DND-41 (cell line): ENCODE results near the gene AOPEP.

Experiments used
- ATAC-seq: fragments of 200-7000 bp; cut with Tn5 transposase; 3 replicates; pipeline ENCODE4 v1.9.1; 2021; ENCODE audit warnings: low read depth; ENCODE audit not compliant: insufficient read depth
- DNase-seq: peaks from one replicate; pipeline ENCODE4 v3.0.0-alpha.2; 2020
- H2AFZ ChIP-seq: 2 replicates; pipeline ENCODE4 v1.6.0; 2012; ENCODE audit warnings: low read depth, low read length
- H3K27ac ChIP-seq: 2 replicates; pipeline ENCODE4 v1.5.1; 2012; ENCODE audit warnings: low read length, inconsistent platforms
- H3K27me3 ChIP-seq: fragments of 200-600 bp; sonication (generic); 2 replicates; pipeline ENCODE4 v1.6.0; 2012; ENCODE audit warnings: low read length, mild to moderate bottlenecking, inconsistent platforms; ENCODE audit not compliant: insufficient read depth, poor library complexity
- H3K36me3 ChIP-seq: 2 replicates; pipeline ENCODE4 v1.5.1; 2012; ENCODE audit warnings: low read length, inconsistent platforms; ENCODE audit not compliant: insufficient read depth
- H3K4me1 ChIP-seq: 2 replicates; pipeline ENCODE4 v1.5.1; 2012; ENCODE audit warnings: mild to moderate bottlenecking, low read length; ENCODE audit not compliant: insufficient read depth
- H3K4me2 ChIP-seq: 2 replicates; pipeline ENCODE4 v1.6.0; 2012; ENCODE audit warnings: mild to moderate bottlenecking, moderate library complexity, low read length, inconsistent platforms; ENCODE audit not compliant: insufficient read depth
- H3K4me3 ChIP-seq, 2 experiments: fragments of 200-600 bp in 1 of 2; shearing (Covaris generic) in 1 of 2; 2 replicates each; pipeline ENCODE4 v1.5.1; 2012 to 2016; ENCODE audit warnings: inconsistent platforms in 2 of 2, low read length in 2 of 2, mild to moderate bottlenecking in 2 of 2, low read depth in 1 of 2, moderate library complexity in 1 of 2
- H3K79me2 ChIP-seq: 2 replicates; pipeline ENCODE4 v1.6.0; 2012; ENCODE audit warnings: low read length, inconsistent platforms; ENCODE audit not compliant: insufficient read depth
- H3K9ac ChIP-seq: 2 replicates; pipeline ENCODE4 v1.6.0; 2012; ENCODE audit warnings: low read depth, mild to moderate bottlenecking, inconsistent platforms, low read length, moderate library complexity
- H3K9me3 ChIP-seq: 2 replicates; pipeline ENCODE4 v1.5.1; 2012; ENCODE audit warnings: low read length, moderate library complexity, mild to moderate bottlenecking, inconsistent platforms; ENCODE audit not compliant: insufficient read depth, severe bottlenecking
- H4K20me1 ChIP-seq: 2 replicates; pipeline ENCODE4 v1.6.0; 2012; ENCODE audit warnings: low read length; ENCODE audit not compliant: insufficient read depth
- EZH2 ChIP-seq: IDR thresholded peaks from 3 replicates; pipeline ENCODE4 v1.6.1; 2012; ENCODE audit warnings: borderline replicate concordance, low read depth, mild to moderate bottlenecking, moderate library complexity, low read length, inconsistent platforms; ENCODE audit not compliant: severe bottlenecking
- TF ChIP-seq, protein P1 (sequence below): IDR thresholded peaks from 2 replicates; pipeline ENCODE4 v1.5.1; 2012; ENCODE audit warnings: borderline replicate concordance, low read length, moderate library complexity, mild to moderate bottlenecking; ENCODE audit not compliant: poor library complexity, severe bottlenecking; ENCODE audit errors: extremely low read depth

Gene AOPEP

GRCh38 chr9:94881023-94881422 lies 154.5 kb downstream of the AOPEP start:
- no peaks in the 10 kb centered on the region for H3K36me3 ChIP-seq
- no peaks in the 10 kb centered on the region for H3K4me1 ChIP-seq
- H3K9ac ChIP-seq: no peak overlapping the region
- H3K9me3 ChIP-seq: no peaks in the 10 kb centered on the region
- no peak overlapping the region for H3K4me2 ChIP-seq
- no peak overlapping the region for H3K4me3 ChIP-seq
- no peak for ATAC-seq
- TF ChIP-seq, protein P1, sequence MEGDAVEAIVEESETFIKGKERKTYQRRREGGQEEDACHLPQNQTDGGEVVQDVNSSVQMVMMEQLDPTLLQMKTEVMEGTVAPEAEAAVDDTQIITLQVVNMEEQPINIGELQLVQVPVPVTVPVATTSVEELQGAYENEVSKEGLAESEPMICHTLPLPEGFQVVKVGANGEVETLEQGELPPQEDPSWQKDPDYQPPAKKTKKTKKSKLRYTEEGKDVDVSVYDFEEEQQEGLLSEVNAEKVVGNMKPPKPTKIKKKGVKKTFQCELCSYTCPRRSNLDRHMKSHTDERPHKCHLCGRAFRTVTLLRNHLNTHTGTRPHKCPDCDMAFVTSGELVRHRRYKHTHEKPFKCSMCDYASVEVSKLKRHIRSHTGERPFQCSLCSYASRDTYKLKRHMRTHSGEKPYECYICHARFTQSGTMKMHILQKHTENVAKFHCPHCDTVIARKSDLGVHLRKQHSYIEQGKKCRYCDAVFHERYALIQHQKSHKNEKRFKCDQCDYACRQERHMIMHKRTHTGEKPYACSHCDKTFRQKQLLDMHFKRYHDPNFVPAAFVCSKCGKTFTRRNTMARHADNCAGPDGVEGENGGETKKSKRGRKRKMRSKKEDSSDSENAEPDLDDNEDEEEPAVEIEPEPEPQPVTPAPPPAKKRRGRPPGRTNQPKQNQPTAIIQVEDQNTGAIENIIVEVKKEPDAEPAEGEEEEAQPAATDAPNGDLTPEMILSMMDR: no peak
- no peak for TF ChIP-seq EZH2
- H2AFZ ChIP-seq: no peak overlapping the region
- no peaks in the 10 kb centered on the region for H3K27me3 ChIP-seq
- H3K27ac ChIP-seq: no peak overlapping the region
- H3K79me2 ChIP-seq: no peaks in the 10 kb centered on the region
- H4K20me1 ChIP-seq: no peaks in the 10 kb centered on the region
- no peak for DNase-seq

DNA sequence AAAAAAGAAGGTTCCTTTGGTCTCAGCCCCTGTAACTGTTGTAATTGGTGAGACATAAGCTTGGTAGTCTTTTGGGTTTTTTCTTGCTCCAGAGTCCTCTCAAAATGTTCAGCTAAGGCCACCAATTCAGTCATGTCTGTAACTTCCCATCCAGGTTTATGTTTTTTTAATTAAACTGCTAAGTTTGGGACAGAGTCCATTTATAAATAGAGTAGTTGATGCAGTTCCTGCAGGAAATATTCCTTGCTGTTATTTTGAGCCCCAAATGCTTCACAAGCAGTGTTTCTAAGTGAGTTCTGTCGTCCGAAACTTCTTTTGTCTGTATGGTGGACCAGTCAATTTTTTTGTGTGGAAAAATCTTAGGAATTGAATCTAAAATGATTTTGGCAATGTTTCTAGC lies 155.0 kb downstream of the AOPEP start:
- no peak for DNase-seq
- H2AFZ ChIP-seq: no peak overlapping the region
- no peaks in the 10 kb centered on the region for H3K4me1 ChIP-seq
- H3K4me3 ChIP-seq: no peak overlapping the region
- no peaks in the 10 kb centered on the region for H3K9me3 ChIP-seq
- no peaks in the 10 kb centered on the region for H3K27me3 ChIP-seq
- no peaks in the 10 kb centered on the region for H3K36me3 ChIP-seq
- no peak overlapping the region for H3K9ac ChIP-seq
- H3K79me2 ChIP-seq: no peaks in the 10 kb centered on the region
- no peak overlapping the region for H3K27ac ChIP-seq
- TF ChIP-seq, protein P1: no peak
- TF ChIP-seq EZH2: no peak
- no peak for ATAC-seq
- no peaks in the 10 kb centered on the region for H4K20me1 ChIP-seq
- no peak overlapping the region for H3K4me2 ChIP-seq

- Histone ChIP-seq H3K4me2 (no peak overlapping the region), H3K27me3 (no peaks in the 10 kb centered on the region), H3K4me1 (no peaks in the 10 kb centered on the region), H2AFZ (no peak overlapping the region), H3K9me3 (no peaks in the 10 kb centered on the region), H3K4me3 (no peak overlapping the region), H3K36me3 (no peaks in the 10 kb centered on the region), H4K20me1 (no peaks in the 10 kb centered on the region), H3K9ac (no peak overlapping the region), H3K27ac (no peak overlapping the region), H3K79me2 (no peaks in the 10 kb centered on the region)
- TF ChIP-seq, protein P1: no peak
- no peak for TF ChIP-seq EZH2
- DNase-seq: no peak
- no peak for ATAC-seq
These were observed 155.4 kb downstream of the AOPEP start for GRCh38 chr9:94881940-94882339.
